NCI-H2081 (cell line): ENCODE results near the gene SPATC1L.
"Not testable (repeated sequence)": the region's sequence is repeated elsewhere in the genome, so short reads cannot be mapped to it uniquely, and the experiment has no call there.

Experiments
- DNase-seq, 2 experiments: peaks; one replicate each; lab custom pipeline; 2025; lab: John Stamatoyannopoulos, UW

Gene SPATC1L

GRCh38 chr21:46183910-46184624 lies at the start of gene SPATC1L:
Gene SPATC1L (minus strand): TSS chr21:46184459. CDS start chr21:46182816, 1,643 bp downstream.
- no peak for DNase-seq

GRCh38 chr21:46229923-46230260 lies 45.6 kb upstream of the SPATC1L start:
- DNase-seq = no peak

- DNase-seq = peak in 1 of 2 experiments; percentile 21
Measured at GRCh38 chr21:46229133-46229922, 45.1 kb upstream of the SPATC1L start.

GRCh38 chr21:46228345-46229051 lies 44.2 kb upstream of the SPATC1L start, which contains the start of gene LSS:
Gene LSS (minus strand): TSS chr21:46228774. CDS start chr21:46228745, 29 bp downstream.
- peak; percentile 93 to 94 for DNase-seq

- DNase-seq = no peak
Measured at GRCh38 chr21:46227811-46228344, 43.6 kb upstream of the SPATC1L start.

GRCh38 chr21:46226920-46227599 lies 42.8 kb upstream of the SPATC1L start:
- DNase-seq = no peak

GRCh38 chr21:46226146-46226545 lies 41.9 kb upstream of the SPATC1L start:
- no peak for DNase-seq

- not testable (repeated sequence) for DNase-seq
Measured at GRCh38 chr21:46223661-46224060, 39.4 kb upstream of the SPATC1L start.

- DNase-seq = no peak
Measured at GRCh38 chr21:46223217-46223616, 39.0 kb upstream of the SPATC1L start.

- DNase-seq = no peak
Measured at GRCh38 chr21:46222436-46223116, 38.3 kb upstream of the SPATC1L start.

- DNase-seq = no peak
Measured at GRCh38 chr21:46221664-46222435, 37.6 kb upstream of the SPATC1L start.

- DNase-seq = no peak
Measured at GRCh38 chr21:46220847-46221246, 36.6 kb upstream of the SPATC1L start.

- no peak for DNase-seq
Measured at GRCh38 chr21:46220275-46220810, 36.1 kb upstream of the SPATC1L start.

GRCh38 chr21:46219591-46220239 lies 35.5 kb upstream of the SPATC1L start:
- DNase-seq = no peak

- DNase-seq = no peak
Measured at GRCh38 chr21:46218906-46219590, 34.8 kb upstream of the SPATC1L start.

GRCh38 chr21:46217511-46218196 lies 33.4 kb upstream of the SPATC1L start:
- no peak for DNase-seq

- no peak for DNase-seq
Measured at GRCh38 chr21:46216132-46216747, 32.0 kb upstream of the SPATC1L start.
